Suprapubic skin (tissue), 4 donors: ENCODE data around the gene ZSCAN21. TPM values are rescaled to one million over a fixed set of nuclear protein-coding genes. Genes with fewer than 3 reads are reported as not detected.

ENCODE experiments used
- DNase-seq, 2 donors: peaks; one replicate each; pipeline ENCODE4 v3.0.0-alpha.2; 2019; ENCODE audit warnings: low spot score in 2 of 2
- H3K27ac ChIP-seq: fragments of 200-600 bp; sonication (generic); one replicate; pipeline ENCODE4 v1.5.1; 2019
- H3K27me3 ChIP-seq: fragments of 200-600 bp; sonication (generic); one replicate; pipeline ENCODE4 v1.5.1; 2019
- H3K36me3 ChIP-seq: fragments of 200-600 bp; sonication (generic); one replicate; pipeline ENCODE4 v1.5.1; 2019
- H3K4me1 ChIP-seq: fragments of 200-600 bp; sonication (generic); one replicate; pipeline ENCODE4 v1.5.1; 2019
- H3K4me3 ChIP-seq: fragments of 200-600 bp; sonication (generic); one replicate; pipeline ENCODE4 v1.5.1; 2019; ENCODE audit warnings: mild to moderate bottlenecking
- H3K9me3 ChIP-seq: fragments of 200-600 bp; sonication (generic); one replicate; pipeline ENCODE4 v1.5.1; 2019
- EP300 ChIP-seq: sonication (generic); formaldehyde crosslinking; IDR thresholded peaks from one replicate; pipeline ENCODE4 v1.6.1; 2017; ENCODE audit warnings: antibody characterized with exemption
- POLR2A ChIP-seq, 2 donors: fragments of 450-650 bp; IDR thresholded peaks; one replicate each; pipeline ENCODE4 v1.6.1; 2017; ENCODE audit warnings: antibody characterized with exemption in 2 of 2, mild to moderate bottlenecking in 2 of 2, moderate library complexity in 2 of 2
- POLR2AphosphoS5 ChIP-seq, 3 donors: sonication (generic); formaldehyde crosslinking; IDR thresholded peaks; one replicate each; pipeline ENCODE4 v1.6.1; 2017; ENCODE audit warnings: antibody characterized with exemption in 3 of 3
- WGBS: methylation state at CpG from one replicate; pipeline ENCODE4 v1.1.5; 2018; 5-methylcytosine and 5-hydroxymethylcytosine counted together
- total RNA-seq, 4 donors: library from RNA; depleted of rRNA; stranded (reverse); fragments of >200 nt; gene quantifications; one replicate each; pipeline ENCODE4 v1.1.0, GENCODE V29; 2016
- TF ChIP-seq, protein P1 (sequence below), 2 donors: fragments of 200-600 bp in 1 of 2; fragments of 450-650 bp in 1 of 2; sonication (generic) in 1 of 2; IDR thresholded peaks; one replicate each; pipeline ENCODE4 v1.5.1; 2016 to 2019; ENCODE audit warnings: antibody characterized with exemption in 2 of 2, mild to moderate bottlenecking in 1 of 2, moderate library complexity in 1 of 2

ZSCAN21 gene
- total RNA-seq, 4 donors from 2014 or later: 8.9 to 18.5 (median 10.2) TPM

DNA sequence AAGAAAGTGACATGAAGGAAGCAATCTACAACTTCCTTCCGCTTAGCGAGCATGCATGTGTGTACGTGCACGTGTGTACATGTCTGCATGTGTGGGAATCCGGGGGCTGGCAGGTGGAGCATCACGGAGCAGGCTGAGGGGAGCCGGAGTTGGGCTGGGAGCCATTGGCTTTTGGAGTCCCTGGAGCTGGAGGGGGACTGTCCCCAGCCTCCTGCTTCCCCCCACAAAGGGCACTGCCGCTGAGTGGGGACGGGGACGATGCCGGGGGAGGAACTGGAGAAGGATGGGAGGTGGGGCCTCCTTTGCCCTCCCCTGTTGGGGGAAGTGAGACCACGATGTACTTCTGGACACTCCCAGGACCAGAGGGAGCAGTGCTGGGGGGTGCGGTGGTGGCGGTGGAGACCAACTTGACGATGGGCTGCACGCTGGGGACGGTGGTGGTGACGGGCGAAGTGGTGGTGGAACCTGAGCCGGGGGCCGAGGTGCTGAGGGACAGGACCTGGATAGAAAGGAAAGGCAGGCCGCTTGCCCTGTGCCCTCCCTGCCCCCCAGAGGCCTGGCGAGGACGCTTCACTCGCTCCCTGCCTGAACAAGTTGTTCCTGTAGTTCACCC, 57.7 kb downstream of the ZSCAN21 start:
- DNase-seq: no peak
- Histone ChIP-seq H3K36me3 (peaks cover 87% of the 10 kb centered on the region), H3K4me1 (peaks cover 6% of the 10 kb centered on the region), H3K27ac (no peak overlapping the region), H3K4me3 (no peak overlapping the region), H3K27me3 (no peaks in the 10 kb centered on the region), H3K9me3 (no peaks in the 10 kb centered on the region)
- no peak for TF ChIP-seq EP300
- TF ChIP-seq POLR2AphosphoS5 (IDR thresholded peaks at IDR 0.05): no peak
- TF ChIP-seq POLR2A (IDR thresholded peaks at IDR 0.05): no peak
- TF ChIP-seq, protein P1, sequence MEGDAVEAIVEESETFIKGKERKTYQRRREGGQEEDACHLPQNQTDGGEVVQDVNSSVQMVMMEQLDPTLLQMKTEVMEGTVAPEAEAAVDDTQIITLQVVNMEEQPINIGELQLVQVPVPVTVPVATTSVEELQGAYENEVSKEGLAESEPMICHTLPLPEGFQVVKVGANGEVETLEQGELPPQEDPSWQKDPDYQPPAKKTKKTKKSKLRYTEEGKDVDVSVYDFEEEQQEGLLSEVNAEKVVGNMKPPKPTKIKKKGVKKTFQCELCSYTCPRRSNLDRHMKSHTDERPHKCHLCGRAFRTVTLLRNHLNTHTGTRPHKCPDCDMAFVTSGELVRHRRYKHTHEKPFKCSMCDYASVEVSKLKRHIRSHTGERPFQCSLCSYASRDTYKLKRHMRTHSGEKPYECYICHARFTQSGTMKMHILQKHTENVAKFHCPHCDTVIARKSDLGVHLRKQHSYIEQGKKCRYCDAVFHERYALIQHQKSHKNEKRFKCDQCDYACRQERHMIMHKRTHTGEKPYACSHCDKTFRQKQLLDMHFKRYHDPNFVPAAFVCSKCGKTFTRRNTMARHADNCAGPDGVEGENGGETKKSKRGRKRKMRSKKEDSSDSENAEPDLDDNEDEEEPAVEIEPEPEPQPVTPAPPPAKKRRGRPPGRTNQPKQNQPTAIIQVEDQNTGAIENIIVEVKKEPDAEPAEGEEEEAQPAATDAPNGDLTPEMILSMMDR (IDR thresholded peaks at IDR 0.05): no peak
- WGBS: 83% methylated on average over 25 of the region's 25 CpGs

DNA sequence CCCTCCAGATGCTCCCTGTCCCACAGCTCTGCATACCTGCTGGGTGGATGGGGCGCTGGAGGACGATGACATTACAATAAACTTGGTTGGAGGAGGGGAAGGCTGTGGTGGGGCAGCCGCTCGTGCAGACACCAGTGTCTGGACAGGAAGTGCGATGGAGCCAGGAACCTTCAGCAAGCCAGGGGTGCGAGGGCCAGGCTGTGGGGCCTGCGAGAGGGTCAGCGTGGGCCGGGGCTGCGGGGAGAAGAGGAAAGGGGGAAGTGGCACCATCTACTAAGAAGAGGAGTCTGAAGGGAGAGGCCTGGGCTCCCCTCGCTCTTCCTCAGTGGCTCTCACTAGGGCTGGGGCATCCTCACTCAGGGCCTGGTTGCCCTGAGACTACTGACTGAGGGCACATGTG, 58.3 kb downstream of the ZSCAN21 start:
- WGBS: 80% methylated on average over 11 of the region's 11 CpGs
- DNase-seq: no peak
- Histone ChIP-seq H3K4me1 (no peaks in the 10 kb centered on the region), H3K4me3 (no peak overlapping the region), H3K27ac (no peak overlapping the region), H3K9me3 (no peaks in the 10 kb centered on the region), H3K27me3 (no peaks in the 10 kb centered on the region), H3K36me3 (peaks cover 94% of the 10 kb centered on the region)
- TF ChIP-seq, protein P1 (IDR thresholded peaks at IDR 0.05): no peak

DNA sequence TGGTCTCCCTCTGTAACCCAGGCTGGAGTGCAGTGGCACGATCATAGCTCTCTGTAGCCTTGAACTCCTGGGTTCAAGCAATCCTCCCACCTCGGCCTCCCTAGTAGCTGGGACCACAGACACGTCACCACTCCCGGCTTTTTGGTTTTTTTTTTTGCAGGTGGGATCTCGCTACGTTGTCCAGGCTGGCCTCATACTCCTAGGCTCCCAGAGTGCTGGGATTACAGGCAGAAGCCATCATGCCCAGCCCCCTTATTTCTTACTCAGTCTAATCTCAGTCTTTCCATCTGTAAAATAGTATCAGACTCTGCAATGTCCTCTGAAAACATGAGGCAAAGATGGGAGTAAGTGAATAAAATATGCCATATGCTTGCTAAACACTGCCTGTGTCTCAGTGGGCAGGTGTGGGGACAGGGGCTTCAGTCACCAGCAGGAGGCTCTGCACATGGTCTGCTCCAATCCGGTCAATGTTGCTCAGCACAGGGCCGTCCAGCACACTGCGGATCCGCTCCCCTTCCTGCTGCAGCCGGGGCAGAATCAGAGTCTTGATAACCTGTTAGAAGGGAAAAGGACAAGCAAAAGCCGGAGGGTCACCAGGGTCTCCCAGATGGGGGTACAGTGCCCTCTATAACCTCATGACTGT, 60.1 kb downstream of the ZSCAN21 start:
- no peak overlapping the region for H3K27ac ChIP-seq
- DNase-seq: no peak
- TF ChIP-seq EP300: no peak
- TF ChIP-seq POLR2AphosphoS5 (IDR thresholded peaks at IDR 0.05): no peak
- TF ChIP-seq POLR2A (IDR thresholded peaks at IDR 0.05): no peak
- TF ChIP-seq, protein P1 (IDR thresholded peaks at IDR 0.05): no peak
- no peaks in the 10 kb centered on the region for H3K9me3 ChIP-seq
- WGBS: 91% methylated on average over 12 of the region's 12 CpGs
- peaks cover 95% of the 10 kb centered on the region for H3K36me3 ChIP-seq
- no peaks in the 10 kb centered on the region for H3K27me3 ChIP-seq
- no peak overlapping the region for H3K4me3 ChIP-seq
- H3K4me1 ChIP-seq: no peaks in the 10 kb centered on the region

DNA sequence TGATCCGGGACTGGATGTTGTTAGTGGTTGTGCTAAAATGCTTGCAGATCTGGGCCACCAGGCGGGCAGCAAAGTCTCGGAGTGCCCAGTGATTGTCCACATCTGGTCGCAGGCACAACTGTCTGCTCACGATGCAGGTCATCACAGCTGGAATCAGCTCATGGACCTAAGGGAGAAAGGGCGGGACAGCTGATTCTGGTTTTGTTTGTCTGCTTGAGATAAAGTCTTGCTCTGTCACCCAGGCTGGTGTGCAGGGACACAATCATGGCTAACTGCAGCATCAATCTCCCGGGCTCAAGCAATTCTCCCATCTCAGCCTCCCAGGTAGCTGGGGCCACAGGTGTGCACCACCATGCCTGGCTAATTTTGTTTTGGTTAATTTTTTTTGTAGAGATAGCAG, 61.6 kb downstream of the ZSCAN21 start:
- no peaks in the 10 kb centered on the region for H3K4me1 ChIP-seq
- H3K27me3 ChIP-seq: no peaks in the 10 kb centered on the region
- no peak overlapping the region for H3K27ac ChIP-seq
- no peak overlapping the region for H3K4me3 ChIP-seq
- no peak for TF ChIP-seq EP300
- TF ChIP-seq POLR2A (IDR thresholded peaks at IDR 0.05): no peak
- TF ChIP-seq, protein P1 (IDR thresholded peaks at IDR 0.05): no peak
- no peak for TF ChIP-seq POLR2AphosphoS5 (IDR thresholded peaks at IDR 0.05)
- WGBS: 80% methylated on average over 4 of the region's 7 CpGs
- peaks cover 79% of the 10 kb centered on the region for H3K36me3 ChIP-seq
- no peak for DNase-seq
- H3K9me3 ChIP-seq: no peaks in the 10 kb centered on the region

- TF ChIP-seq POLR2A (IDR thresholded peaks at IDR 0.05) (no peak), POLR2AphosphoS5 (IDR thresholded peaks at IDR 0.05) (no peak), EP300 (no peak)
- TF ChIP-seq, protein P1 (IDR thresholded peaks at IDR 0.05): no peak
- H3K36me3 ChIP-seq: peaks cover 72% of the 10 kb centered on the region
- no peaks in the 10 kb centered on the region for H3K9me3 ChIP-seq
- H3K4me3 ChIP-seq: no peak overlapping the region
- H3K27ac ChIP-seq: no peak overlapping the region
- no peak for DNase-seq
- no peaks in the 10 kb centered on the region for H3K4me1 ChIP-seq
- 69% methylated on average over 3 of the region's 13 CpGs for WGBS
- no peaks in the 10 kb centered on the region for H3K27me3 ChIP-seq
Measured at GRCh38 chr7:100111914-100112313, 62.3 kb downstream of the ZSCAN21 start.

Other genes starting within 250 kb of the ZSCAN21 start
- gene CYP3A43, start 221.8 kb upstream of the ZSCAN21 start, total RNA-seq: not detected
- gene OR2AE1, start 172.7 kb upstream of the ZSCAN21 start, total RNA-seq: 1 to 10 TPM in 1 of 4 donors, not detected in 3; 1.5 TPM
- gene TRIM4, start 130.2 kb upstream of the ZSCAN21 start, total RNA-seq: 10 to 100 TPM; 40.2 to 56.7 (median 50.8) TPM
- 1 to 10 TPM; 1.9 to 2.9 (median 2.5) TPM for gene GJC3, start 120.2 kb upstream of the ZSCAN21 start, total RNA-seq
- gene AZGP1, start 73.7 kb upstream of the ZSCAN21 start, total RNA-seq: 1,000 to 10,000 TPM in 1 of 4 donors, 100 to 1,000 TPM in 3; 529 to 1,010 (median 610) TPM
- 100 to 1,000 TPM in 1 of 4 donors, 10 to 100 TPM in 3; 50.5 to 106 (median 66.4) TPM for gene ZKSCAN1, start 34.2 kb upstream of the ZSCAN21 start, total RNA-seq
- gene ZNF3, start 31.9 kb downstream of the ZSCAN21 start, total RNA-seq: 10 to 100 TPM; 13.2 to 30.3 (median 24.4) TPM
- gene COPS6, start 39.2 kb downstream of the ZSCAN21 start, total RNA-seq: 10 to 100 TPM; 35.8 to 60.7 (median 47.7) TPM
- 10 to 100 TPM; 43.8 to 97.0 (median 51.8) TPM for gene MCM7, start 51.6 kb downstream of the ZSCAN21 start, total RNA-seq
- 10 to 100 TPM; 16.7 to 33.2 (median 31.8) TPM for gene AP4M1, start 51.9 kb downstream of the ZSCAN21 start, total RNA-seq
- gene TAF6, start 69.6 kb downstream of the ZSCAN21 start, total RNA-seq: 10 to 100 TPM; 31.7 to 59.3 (median 48.9) TPM
- gene CNPY4, start 69.9 kb downstream of the ZSCAN21 start, total RNA-seq: 1 to 10 TPM; 4.5 to 7.1 (median 5.4) TPM
- gene MBLAC1, start 77.2 kb downstream of the ZSCAN21 start, total RNA-seq: 1 to 10 TPM; 2.6 to 6.2 (median 3.6) TPM
- 100 to 1,000 TPM; 346 to 682 (median 537) TPM for gene LAMTOR4, start 99.1 kb downstream of the ZSCAN21 start, total RNA-seq
- 10 to 100 TPM; 19.7 to 69.0 (median 35.8) TPM for gene TRAPPC14, start 108.9 kb downstream of the ZSCAN21 start, total RNA-seq
- 10 to 100 TPM; 30.0 to 36.9 (median 33.0) TPM for gene GAL3ST4, start 118.8 kb downstream of the ZSCAN21 start, total RNA-seq
- gene GPC2, start 127.6 kb downstream of the ZSCAN21 start, total RNA-seq: 10 to 100 TPM in 2 of 4 donors, 1 to 10 TPM in 2; 7.3 to 45.4 (median 14.8) TPM
- gene STAG3, start 128.1 kb downstream of the ZSCAN21 start, total RNA-seq: 1 to 10 TPM in 2 of 4 donors, under 1 TPM in 1, not detected in 1; 0.68 to 2.0 (median 1.9) TPM
- not detected for gene PVRIG, start 170.2 kb downstream of the ZSCAN21 start, total RNA-seq